IPS-NIHi11 (cell line): ENCODE data around the gene BCL2.
"Not testable (repeated sequence)": the region's sequence is repeated elsewhere in the genome, so short reads cannot be mapped to it uniquely, and the experiment has no call there.

Source experiments
- DNase-seq: peaks from one replicate; pipeline ENCODE4 v3.0.0; 2012; ENCODE audit warnings: mixed read lengths, low spot score

BCL2 gene

DNA sequence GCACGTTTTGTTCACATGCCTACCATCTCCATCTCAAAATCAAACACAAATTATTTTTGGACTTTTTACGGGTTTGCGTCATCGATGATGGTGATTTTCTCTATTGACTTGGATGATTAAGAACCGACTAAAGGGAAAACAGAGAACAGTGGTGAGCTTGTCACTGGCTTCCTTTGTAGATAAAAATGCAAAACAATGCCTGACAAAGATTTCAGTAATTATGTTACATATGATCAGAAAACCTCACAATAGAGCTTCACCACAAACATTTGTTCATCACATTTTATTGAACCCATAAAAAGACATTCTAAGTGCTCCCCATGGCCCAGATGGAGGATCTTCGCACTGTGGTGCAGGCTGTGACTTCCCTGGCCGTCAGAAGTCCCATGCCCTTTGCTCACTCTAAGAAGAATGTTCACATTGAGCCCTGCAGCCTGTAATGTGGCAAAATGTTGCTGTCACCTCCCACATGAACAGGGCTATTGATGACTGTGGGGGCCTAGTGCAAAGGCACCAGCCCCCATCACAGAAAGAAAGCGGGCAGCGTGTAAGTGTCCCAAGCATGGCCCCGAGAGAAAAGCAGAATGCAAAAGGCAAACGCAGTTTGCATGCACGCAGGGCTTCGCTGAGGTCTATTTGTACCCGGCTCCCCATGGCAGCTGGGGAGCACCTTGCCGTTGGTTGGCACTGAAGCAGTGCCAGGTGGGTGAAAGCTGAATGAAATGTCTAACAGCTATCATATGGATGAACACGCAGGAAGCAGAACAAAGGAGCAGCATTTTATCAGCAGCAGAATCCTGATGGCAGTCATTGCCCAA, 60.6 kb downstream of the BCL2 start:
- DNase-seq, result no peak

DNA sequence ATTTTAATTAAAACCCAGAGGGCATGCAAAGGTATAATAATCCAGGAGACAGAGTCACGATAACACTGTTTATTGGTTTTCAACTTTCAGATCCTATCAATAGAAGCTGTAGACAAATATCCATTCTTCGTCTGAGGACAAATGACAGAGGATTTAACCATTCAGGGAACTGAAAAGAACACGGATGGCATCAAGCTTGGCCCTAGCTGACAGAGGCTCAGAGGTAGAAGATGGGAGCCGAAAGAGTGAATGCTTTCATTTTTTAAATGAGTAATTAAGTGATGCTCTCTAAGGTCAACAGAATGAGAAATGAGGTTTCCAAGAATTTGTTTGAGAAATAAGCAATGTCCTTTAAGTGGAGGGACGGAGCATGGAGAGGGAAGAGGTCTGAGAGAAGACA, 62.1 kb downstream of the BCL2 start:
- no peak for DNase-seq

DNA sequence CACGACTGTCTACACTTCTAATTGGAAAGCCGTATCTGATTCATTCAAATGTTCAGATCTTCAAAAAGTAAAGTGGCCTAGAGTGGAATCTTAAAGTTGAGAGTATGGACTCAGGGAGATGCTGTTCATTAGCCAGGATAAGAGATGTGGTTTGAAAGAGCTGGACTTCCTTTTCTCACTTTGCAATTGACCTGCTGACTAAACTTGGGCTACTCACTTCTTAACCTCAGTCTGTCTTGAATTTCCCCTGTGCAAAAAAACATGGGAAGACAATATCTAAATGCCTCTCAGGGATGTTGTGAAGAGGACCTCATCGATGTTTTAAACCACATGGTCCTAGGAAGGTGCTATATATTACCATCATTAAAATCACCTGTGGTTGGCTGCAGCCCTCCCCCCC, 64.1 kb downstream of the BCL2 start:
- no peak for DNase-seq

DNA sequence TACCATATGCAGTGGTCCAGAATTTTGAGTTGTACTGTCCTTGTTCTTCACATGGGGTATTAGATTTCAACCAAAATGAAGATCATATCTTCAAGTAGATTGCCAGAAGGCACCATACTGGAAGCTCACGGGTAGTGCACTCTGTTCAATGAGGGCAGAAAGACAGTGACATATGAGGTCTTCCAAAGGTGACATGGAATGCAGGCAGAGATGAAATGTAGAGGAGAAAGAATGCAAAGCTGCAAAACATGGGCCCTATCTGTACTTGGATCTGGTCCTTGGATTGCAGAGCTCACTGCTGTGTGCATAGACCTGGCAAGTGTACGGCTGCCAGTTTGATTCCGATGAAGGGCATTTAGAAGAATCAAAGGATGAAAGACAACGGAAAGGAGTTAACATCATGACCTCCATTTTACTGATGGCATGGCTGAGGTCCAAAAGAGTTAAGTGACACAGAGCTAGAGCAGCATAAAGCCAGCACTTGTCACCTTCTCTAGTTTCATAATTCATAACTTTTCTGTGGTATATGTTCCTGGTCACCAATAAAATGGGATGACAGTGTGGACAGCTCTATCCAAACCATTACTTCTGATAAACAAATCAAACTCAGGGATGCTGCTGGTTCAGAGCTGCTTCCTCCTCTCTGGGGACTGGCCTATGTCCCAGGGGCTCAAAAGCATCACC, 64.7 kb downstream of the BCL2 start:
- DNase-seq, result no peak

DNA sequence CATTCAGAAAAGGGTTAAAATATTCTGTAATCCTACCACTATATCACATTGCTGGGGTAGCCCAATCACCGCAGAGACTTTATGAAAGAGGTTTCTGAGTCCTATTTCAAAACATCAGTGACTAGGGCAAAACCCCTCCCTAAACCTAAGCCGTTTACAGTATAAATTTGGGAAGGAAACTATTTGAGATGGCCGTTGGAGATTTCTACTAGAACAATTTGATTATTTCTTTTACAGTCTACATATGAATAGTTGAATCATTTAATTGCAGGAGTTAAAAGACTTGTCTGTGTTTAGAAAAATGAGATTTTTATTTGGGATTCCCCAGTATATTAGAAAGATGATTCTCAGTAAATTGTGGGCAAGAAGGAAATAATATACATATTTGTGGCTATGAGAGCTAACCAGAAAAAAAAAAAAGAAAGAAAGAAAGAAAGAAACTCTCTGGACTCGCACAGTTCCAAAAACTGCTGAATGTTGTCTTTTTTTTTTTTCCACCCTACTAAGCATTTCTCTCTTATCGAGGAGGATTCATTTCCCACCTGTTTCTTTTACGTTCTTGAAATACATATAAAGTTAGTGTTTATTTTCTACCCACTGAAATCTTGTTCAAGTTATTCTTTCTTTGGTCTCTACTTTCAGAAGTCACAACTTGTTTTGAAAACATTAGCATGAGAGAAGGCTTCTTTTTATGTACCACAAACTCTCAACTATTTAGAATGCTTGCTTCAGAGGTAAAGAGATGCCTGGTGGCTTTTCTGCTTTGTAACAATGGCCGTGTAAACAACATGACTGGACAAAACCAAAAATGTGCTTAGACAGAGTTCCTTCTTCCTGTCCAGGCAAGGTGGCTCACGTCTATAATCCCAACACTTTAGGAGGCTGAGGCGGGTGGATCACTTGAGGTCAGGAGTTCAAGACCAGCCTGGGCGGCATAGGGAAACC, 65.9 kb downstream of the BCL2 start:
- no peak for DNase-seq

DNA sequence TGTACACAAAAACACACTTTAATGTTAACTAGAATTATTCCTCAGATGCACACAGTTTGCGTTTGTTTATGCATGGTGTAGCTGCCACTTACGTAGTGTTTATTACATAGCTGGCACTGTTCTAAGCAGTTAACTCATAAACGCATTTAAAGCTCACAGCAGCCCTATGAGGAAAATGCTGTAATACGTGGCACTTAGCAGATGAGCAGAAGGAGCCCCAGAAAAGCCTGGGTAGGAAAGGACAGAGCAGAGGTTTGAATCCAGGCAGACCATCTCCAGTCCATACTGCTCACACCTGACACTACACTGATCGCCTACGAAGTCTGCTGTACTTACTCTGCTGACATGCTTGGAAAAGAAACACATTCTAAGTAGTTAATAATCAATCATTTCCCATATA, 66.6 kb downstream of the BCL2 start:
- no peak for DNase-seq

DNA sequence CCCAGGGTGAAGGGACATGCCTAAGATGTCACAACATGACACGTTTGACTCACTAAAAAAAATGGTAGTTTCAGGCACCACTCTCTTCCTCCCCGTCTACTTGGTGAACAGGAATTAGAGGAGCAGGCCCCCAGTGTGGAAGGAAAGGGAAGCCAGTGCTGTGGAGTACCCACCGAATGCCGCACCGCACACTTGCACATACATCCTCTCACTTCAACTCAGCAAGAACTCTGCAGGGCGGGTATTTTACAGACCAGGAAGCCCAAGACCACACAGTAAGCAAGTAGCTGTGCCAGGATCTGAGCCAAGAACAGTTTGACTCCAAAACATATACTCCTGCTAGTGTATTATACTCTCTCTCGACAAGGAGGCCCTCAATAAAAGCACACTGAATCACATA, 69.8 kb downstream of the BCL2 start:
- DNase-seq, result no peak

DNA sequence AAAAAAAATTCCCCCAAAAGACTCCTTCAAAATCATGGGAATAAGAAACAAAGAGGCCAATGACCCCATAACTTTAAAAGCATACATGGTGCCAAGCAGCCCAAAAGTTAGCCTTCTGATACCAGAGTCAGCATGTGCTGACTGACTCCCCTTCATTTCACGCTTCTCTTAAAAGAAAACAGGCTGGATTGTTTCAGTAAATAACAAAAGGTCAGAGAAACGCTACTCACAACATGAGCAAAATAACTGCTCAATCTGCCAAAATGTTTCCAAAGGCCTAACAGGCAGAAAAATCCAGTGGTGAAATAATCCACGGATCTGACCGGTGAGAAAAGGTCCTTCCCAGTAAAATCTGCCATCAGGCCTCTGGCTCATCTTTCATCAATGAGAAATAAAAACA, 71.6 kb downstream of the BCL2 start:
- DNase-seq, result no peak

DNA sequence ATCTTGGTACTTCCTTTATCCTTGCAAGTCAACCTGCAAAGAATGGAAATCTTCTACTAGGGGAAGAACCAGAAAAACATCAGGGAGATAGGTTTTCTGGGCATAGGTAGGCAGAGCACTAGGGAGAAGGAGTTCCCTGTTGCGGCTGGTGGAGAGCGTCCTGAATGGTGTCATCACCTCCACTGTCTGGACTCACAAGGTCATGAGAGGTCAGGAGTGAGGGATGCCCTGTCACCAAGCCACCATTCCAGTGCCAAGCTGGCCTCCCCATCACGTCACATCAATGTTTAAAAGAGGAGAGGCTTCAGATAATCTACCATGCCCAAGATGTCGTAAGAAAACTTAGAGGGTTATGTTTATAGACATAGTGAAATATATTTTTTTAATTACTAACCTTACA, 72.1 kb downstream of the BCL2 start:
- DNase-seq, result no peak

DNA sequence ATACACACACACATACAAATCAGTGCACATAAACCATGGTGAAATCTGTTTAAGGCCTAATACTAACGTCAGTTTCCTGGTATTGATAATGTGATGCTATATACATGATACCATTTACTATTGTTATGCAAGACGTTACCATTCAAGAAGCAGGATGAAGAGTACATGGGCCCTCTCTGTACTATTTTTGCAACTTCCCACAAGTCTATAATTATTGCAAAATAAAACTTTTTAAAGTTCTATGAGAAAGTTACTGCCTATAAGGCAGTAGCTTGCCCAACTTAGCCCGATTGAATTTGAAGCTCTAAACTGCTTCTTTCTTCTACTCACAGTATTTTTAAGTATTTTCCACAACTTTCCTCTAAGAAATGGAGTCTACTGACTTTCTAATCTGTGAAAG, 74.0 kb downstream of the BCL2 start:
- DNase-seq, result no peak

DNA sequence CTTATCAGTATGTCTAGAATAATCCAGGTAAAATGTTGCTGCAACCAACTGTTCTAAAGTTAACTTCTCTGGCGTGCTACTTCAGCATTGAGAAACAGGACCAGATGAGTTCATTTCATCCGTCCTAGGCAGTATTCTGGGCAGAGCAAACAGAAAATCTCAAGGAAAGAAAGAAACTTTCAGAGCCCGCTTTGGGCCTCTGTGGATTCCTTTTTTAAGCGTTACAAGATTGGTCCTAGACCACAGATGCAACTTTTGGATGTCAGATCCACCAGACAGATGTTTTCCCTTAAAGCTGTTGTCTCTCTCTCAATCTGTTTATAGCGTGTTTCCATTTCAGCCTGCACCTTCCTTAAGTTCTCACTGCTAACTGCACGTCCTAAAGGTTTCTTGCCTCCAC, 75.0 kb downstream of the BCL2 start:
- DNase-seq, result no peak

DNA sequence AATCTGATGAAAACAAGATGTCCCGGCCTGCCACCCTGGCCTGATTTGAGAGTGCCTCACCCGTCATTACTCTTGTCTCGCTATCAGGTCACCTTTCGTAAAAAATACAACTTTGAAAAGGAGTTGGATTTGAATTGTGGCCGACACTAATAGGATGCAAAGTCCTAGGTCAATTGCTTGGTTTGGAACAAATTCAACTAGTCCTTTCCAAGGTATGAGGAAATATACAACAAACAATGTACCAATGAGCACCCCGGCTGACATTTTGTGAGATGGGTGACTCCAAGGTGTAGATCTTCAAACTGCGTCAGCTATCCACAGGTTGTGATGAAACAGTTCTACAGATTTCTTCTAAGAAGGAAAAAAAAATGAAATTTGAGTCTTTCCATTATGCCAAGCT, 77.8 kb downstream of the BCL2 start:
- no peak for DNase-seq

DNA sequence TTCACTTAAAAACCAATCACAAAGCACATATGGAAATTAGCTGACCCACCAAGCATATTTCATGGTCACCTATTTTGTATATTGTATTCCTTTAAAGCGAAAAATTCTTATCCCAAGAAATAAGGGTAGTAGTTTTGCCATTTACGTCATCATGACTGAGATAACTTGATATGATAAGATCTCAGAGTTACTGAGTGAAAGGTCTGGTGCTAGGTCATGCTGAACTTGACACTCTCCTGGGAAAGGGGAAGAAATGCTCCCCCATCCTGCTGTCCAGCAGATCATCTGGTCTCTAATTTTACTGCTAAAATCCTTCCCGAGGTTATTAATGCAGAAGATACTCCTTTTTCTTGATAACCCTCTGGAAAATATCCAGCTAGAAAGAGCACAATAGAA, 78.3 kb downstream of the BCL2 start:
- DNase-seq, result no peak

DNA sequence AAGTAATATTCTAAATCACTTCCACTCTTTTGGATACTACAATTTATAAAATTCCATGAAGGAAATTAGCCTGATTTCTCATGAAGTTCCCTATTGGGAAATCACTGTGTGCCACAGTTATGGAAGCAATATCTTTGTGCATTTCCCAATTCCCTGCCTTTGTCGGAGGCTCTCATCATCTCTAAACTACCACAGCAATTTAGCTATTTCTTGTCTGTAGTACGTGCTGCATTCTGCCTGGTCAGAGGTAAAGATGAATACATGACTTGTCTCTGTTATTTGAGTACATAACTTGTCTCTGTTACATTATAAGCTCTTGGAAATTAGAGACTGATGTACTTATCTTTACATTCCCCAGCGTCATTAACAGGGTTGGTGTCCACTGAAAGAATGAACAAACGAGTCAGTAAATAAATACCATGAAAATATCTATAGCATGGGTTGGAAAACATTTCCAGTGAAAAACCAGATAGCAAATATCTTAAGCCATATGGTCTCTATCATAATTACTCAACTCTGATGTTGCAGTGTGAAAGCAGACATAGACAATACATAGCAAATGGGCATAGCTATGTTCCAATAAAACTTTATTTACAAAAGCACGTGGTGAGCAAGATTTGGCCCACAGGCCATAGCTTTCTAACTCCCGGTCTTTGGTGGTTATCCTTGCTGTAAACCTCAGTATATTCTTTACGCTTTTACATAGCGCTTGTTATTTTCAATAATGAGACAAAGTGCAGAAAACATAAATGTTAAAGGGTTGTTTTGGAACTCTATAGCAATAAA, 78.8 kb downstream of the BCL2 start:
- DNase-seq, result no peak

DNA sequence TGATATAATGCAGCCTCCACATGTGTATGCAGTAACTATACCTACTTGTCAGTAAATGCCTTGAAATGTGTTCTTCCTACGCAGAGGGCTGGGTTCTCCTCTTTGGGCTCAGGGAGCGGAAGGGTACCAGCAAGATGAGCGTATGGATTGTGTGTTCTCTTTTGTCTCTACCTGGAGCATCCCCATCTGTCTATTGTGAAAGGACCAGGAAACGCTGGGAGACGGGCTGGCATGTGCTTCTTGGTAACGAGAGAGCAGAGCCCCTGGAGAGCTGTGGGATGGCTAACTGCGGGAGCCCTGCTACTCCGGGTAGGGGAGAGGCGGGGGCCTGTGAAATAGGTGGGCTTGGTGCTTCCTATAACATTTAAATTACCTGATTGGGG, 80.9 kb downstream of the BCL2 start:
- peak; percentile 59 for DNase-seq

DNA sequence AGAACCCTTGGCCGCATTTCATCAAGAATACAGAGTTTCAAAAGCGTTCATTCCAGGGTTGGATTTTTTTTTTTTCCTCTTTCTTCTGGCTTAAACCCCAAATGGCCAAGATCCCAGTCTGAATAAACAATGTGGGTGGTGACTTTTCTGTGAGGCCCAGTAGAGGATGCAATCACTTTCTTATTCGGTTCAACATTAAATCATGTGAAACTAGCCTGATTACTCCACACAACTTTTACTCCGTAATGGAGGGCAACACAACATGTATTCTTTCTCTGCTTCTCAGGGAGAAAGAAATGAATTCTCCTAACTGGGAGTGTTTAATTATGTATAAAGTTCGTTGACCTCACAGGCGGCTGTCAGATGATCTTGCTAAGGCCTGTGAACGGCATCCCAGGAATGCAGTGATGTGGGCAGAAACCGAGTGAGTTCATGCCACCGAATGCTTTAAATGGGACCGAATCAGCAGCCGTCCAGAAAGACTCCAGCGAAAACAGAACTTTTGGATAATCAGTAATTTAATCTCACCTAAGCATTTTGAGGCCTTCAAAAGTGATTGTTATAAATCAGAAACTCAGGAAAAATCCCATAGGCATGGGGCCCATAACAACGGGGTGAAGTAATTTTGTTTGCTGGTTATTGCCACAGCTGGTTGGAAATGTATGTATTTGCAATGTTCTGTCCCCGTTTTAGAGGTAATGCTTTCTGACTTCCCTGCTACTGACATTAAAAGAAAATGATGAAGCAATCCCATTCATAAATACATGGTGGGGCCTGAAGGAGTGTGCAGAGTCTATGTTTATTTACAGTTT, 81.5 kb downstream of the BCL2 start:
- peak; percentile 75 for DNase-seq

DNA sequence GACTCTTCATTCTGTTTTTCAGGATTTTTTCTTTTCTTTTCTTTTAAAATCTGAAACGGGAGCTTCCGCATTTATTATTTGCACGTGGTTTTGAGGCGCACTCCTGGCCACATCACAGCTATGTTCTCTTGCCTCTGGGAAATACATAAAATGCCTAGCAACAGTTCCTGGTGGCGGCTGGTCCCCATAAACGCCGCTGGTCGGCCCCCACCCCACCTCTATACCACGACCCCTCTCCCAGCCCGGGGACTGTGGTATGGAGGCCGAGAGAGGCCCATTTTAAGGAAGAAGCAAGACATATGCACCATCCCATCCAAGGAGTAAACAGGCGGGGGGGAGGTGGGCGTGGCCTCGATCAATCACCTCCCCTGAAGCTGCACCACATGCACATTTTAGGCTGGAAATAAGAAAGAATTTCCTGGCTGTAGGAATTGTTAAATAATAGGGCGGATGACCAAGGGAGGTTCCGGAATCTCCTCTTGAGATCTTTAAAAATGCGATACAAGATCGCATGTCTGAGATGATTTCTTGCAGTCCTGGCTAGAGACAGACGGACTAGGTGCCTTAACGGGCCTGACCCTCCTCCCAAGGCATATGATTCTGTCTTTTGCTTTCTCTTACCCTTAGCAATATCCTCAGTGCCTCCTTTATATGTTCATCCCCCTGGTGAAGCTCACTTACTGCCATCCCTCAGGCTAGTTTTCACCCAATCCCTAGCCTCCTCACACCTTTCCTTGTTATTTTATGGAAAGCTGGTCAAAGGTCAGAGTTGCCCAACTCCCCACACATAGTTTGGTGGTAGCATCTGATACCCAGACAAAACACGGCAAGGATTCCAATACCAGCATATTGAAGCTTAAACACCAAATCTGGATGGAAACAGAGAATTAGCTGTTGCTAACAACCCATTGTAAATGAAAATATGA, 82.4 kb downstream of the BCL2 start:
- DNase-seq, result peak; percentile 29

DNA sequence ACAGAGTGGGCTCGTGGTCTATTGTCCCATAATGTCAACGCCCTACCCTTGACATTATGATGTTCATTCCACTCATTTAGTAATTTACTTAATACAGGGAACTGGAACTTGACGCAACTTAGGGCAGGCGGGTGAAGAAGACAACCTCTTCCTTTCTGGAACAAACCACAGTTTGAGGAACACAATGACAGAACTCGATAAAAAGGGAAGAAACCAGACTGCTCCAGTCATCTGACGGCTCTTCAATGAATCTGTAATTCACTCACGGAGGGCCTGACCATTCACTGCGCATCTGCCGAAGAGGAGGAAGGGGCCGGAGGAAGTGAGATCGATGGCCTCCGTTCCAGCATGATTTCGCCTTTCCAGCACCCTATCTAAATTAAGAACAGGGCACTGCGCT, 83.2 kb downstream of the BCL2 start:
- no peak for DNase-seq

DNA sequence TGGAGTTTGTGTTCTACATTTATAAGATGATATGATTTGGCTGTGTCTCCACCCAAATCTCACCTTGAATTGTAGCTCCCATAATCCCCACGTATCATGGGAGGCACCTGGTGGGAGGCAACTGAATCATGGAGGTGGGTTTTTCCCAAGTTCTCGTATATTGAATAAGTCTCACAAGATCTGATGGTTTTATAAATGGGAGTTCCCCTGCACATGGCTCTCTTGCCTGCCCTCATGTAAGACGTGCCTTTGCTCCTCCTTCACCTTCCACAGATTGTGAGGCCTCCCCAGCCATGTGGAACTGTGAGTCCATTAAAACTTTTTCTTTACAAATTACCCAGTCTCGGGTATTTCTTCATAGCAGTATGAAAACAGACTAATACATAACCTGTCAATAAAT, 83.6 kb downstream of the BCL2 start:
- not testable (repeated sequence) for DNase-seq

DNA sequence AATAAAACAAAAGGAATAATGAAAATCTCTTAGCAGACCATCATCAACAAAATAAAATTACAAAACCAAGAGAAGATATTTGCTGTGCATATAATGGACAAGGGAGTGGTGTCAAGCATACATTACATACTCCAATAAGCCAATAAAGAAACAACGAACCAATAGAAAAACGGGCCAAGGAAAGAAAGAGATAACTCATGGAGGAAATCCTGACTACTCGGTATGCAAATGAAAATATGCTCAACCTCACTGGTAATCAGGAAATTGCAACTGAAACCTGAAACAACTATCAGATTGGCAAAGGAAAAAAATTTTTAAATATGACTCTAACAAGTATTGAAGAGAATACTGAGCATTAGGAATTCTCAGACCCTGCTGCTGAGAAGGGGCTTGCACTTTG, 84.7 kb downstream of the BCL2 start:
- DNase-seq, result no peak
